ENCODE data around the gene LOXHD1.

The LOXHD1 gene

GRCh38 chr18:46466234-46467160, 190.5 kb downstream of the LOXHD1 start:
- H3K9me3 ChIP-seq (ENCODE audit: control insufficient read depth, insufficient read depth, low read length), result no peaks in the 10 kb centered on the region
- H3K4me3 ChIP-seq (ENCODE audit: low read depth, low read length), result no peak overlapping the region
- peak overlapping the region; percentile 64 for H3K27ac ChIP-seq (ENCODE audit: low read depth, low read length)
- H3K27me3 ChIP-seq (ENCODE audit: control insufficient read depth, insufficient read depth, low read length), result no peaks in the 10 kb centered on the region
- H3K36me3 ChIP-seq (ENCODE audit: control insufficient read depth, insufficient read depth, low read length), result no peaks in the 10 kb centered on the region
- H3K9ac ChIP-seq (ENCODE audit: low read depth, low read length), result no peak overlapping the region
- H3K4me1 ChIP-seq (ENCODE audit: control insufficient read depth, insufficient read depth, low read length), result peaks cover 15% of the 10 kb centered on the region; the same call in 1 of the 2 replicates

GRCh38 chr18:46464926-46465655, 191.9 kb downstream of the LOXHD1 start:
- Histone ChIP-seq H3K4me3 (ENCODE audit: low read depth, low read length) (no peak overlapping the region), H3K27ac (ENCODE audit: low read depth, low read length) (no peak overlapping the region), H3K27me3 (ENCODE audit: control insufficient read depth, insufficient read depth, low read length) (no peaks in the 10 kb centered on the region), H3K9ac (ENCODE audit: low read depth, low read length) (no peak overlapping the region), H3K9me3 (ENCODE audit: control insufficient read depth, insufficient read depth, low read length) (no peaks in the 10 kb centered on the region), H3K36me3 (ENCODE audit: control insufficient read depth, insufficient read depth, low read length) (no peaks in the 10 kb centered on the region), H3K4me1 (ENCODE audit: control insufficient read depth, insufficient read depth, low read length) (peaks cover 15% of the 10 kb centered on the region; the same call in 1 of the 2 replicates)

- peaks cover 26% of the 10 kb centered on the region for H3K4me1 ChIP-seq (ENCODE audit: control insufficient read depth, insufficient read depth, low read length)
- no peak overlapping the region for H3K27ac ChIP-seq (ENCODE audit: low read depth, low read length)
- H3K9me3 ChIP-seq (ENCODE audit: control insufficient read depth, insufficient read depth, low read length), result no peaks in the 10 kb centered on the region
- H3K27me3 ChIP-seq (ENCODE audit: control insufficient read depth, insufficient read depth, low read length), result no peaks in the 10 kb centered on the region
- no peaks in the 10 kb centered on the region for H3K36me3 ChIP-seq (ENCODE audit: control insufficient read depth, insufficient read depth, low read length)
- no peak overlapping the region for H3K4me3 ChIP-seq (ENCODE audit: low read depth, low read length)
- H3K9ac ChIP-seq (ENCODE audit: low read depth, low read length), result no peak overlapping the region
These were observed 194.5 kb downstream of the LOXHD1 start for GRCh38 chr18:46462523-46462922.

GRCh38 chr18:46461993-46462392, 195.0 kb downstream of the LOXHD1 start:
- no peak overlapping the region for H3K9ac ChIP-seq (ENCODE audit: low read depth, low read length)
- no peak overlapping the region for H3K27ac ChIP-seq (ENCODE audit: low read depth, low read length)
- no peak overlapping the region for H3K4me3 ChIP-seq (ENCODE audit: low read depth, low read length)
- H3K4me1 ChIP-seq (ENCODE audit: control insufficient read depth, insufficient read depth, low read length), result peaks cover 26% of the 10 kb centered on the region
- no peaks in the 10 kb centered on the region for H3K27me3 ChIP-seq (ENCODE audit: control insufficient read depth, insufficient read depth, low read length)
- H3K9me3 ChIP-seq (ENCODE audit: control insufficient read depth, insufficient read depth, low read length), result no peaks in the 10 kb centered on the region
- no peaks in the 10 kb centered on the region for H3K36me3 ChIP-seq (ENCODE audit: control insufficient read depth, insufficient read depth, low read length)

GRCh38 chr18:46460754-46461153, 196.3 kb downstream of the LOXHD1 start:
- H3K9me3 ChIP-seq (ENCODE audit: control insufficient read depth, insufficient read depth, low read length), result no peaks in the 10 kb centered on the region
- H3K4me3 ChIP-seq (ENCODE audit: low read depth, low read length), result no peak overlapping the region
- H3K27me3 ChIP-seq (ENCODE audit: control insufficient read depth, insufficient read depth, low read length), result no peaks in the 10 kb centered on the region
- H3K9ac ChIP-seq (ENCODE audit: low read depth, low read length), result no peak overlapping the region
- H3K36me3 ChIP-seq (ENCODE audit: control insufficient read depth, insufficient read depth, low read length), result no peaks in the 10 kb centered on the region
- peaks cover 16% of the 10 kb centered on the region for H3K4me1 ChIP-seq (ENCODE audit: control insufficient read depth, insufficient read depth, low read length)
- H3K27ac ChIP-seq (ENCODE audit: low read depth, low read length), result no peak overlapping the region

- H3K9me3 ChIP-seq (ENCODE audit: control insufficient read depth, insufficient read depth, low read length), result no peaks in the 10 kb centered on the region
- no peak overlapping the region for H3K27ac ChIP-seq (ENCODE audit: low read depth, low read length)
- H3K27me3 ChIP-seq (ENCODE audit: control insufficient read depth, insufficient read depth, low read length), result no peaks in the 10 kb centered on the region
- H3K9ac ChIP-seq (ENCODE audit: low read depth, low read length), result no peak overlapping the region
- no peaks in the 10 kb centered on the region for H3K36me3 ChIP-seq (ENCODE audit: control insufficient read depth, insufficient read depth, low read length)
- H3K4me1 ChIP-seq (ENCODE audit: control insufficient read depth, insufficient read depth, low read length), result peaks cover 16% of the 10 kb centered on the region
- no peak overlapping the region for H3K4me3 ChIP-seq (ENCODE audit: low read depth, low read length)
These were observed 197.1 kb downstream of the LOXHD1 start for GRCh38 chr18:46459789-46460455.

- no peak overlapping the region for H3K27ac ChIP-seq (ENCODE audit: low read depth, low read length)
- no peak overlapping the region for H3K4me3 ChIP-seq (ENCODE audit: low read depth, low read length)
- peaks cover 16% of the 10 kb centered on the region for H3K4me1 ChIP-seq (ENCODE audit: control insufficient read depth, insufficient read depth, low read length)
- no peaks in the 10 kb centered on the region for H3K27me3 ChIP-seq (ENCODE audit: control insufficient read depth, insufficient read depth, low read length)
- H3K9ac ChIP-seq (ENCODE audit: low read depth, low read length), result no peak overlapping the region
- H3K9me3 ChIP-seq (ENCODE audit: control insufficient read depth, insufficient read depth, low read length), result no peaks in the 10 kb centered on the region
- no peaks in the 10 kb centered on the region for H3K36me3 ChIP-seq (ENCODE audit: control insufficient read depth, insufficient read depth, low read length)
These were observed 198.5 kb downstream of the LOXHD1 start for GRCh38 chr18:46458472-46458871.

- H3K4me3 ChIP-seq (ENCODE audit: low read depth, low read length), result no peak overlapping the region
- peaks cover 16% of the 10 kb centered on the region for H3K4me1 ChIP-seq (ENCODE audit: control insufficient read depth, insufficient read depth, low read length)
- no peak overlapping the region for H3K27ac ChIP-seq (ENCODE audit: low read depth, low read length)
- peaks cover 2% of the 10 kb centered on the region; the same call in 1 of the 2 replicates for H3K9me3 ChIP-seq (ENCODE audit: control insufficient read depth, insufficient read depth, low read length)
- no peaks in the 10 kb centered on the region for H3K36me3 ChIP-seq (ENCODE audit: control insufficient read depth, insufficient read depth, low read length)
- H3K27me3 ChIP-seq (ENCODE audit: control insufficient read depth, insufficient read depth, low read length), result no peaks in the 10 kb centered on the region
- no peak overlapping the region for H3K9ac ChIP-seq (ENCODE audit: low read depth, low read length)
These were observed 200.3 kb downstream of the LOXHD1 start for GRCh38 chr18:46456691-46457090.

- H3K4me1 ChIP-seq (ENCODE audit: control insufficient read depth, insufficient read depth, low read length), result peaks cover 11% of the 10 kb centered on the region
- peaks cover 22% of the 10 kb centered on the region for H3K9me3 ChIP-seq (ENCODE audit: control insufficient read depth, insufficient read depth, low read length)
- H3K4me3 ChIP-seq (ENCODE audit: low read depth, low read length), result no peak overlapping the region
- no peak overlapping the region for H3K9ac ChIP-seq (ENCODE audit: low read depth, low read length)
- H3K27ac ChIP-seq (ENCODE audit: low read depth, low read length), result no peak overlapping the region
- no peaks in the 10 kb centered on the region for H3K27me3 ChIP-seq (ENCODE audit: control insufficient read depth, insufficient read depth, low read length)
- no peaks in the 10 kb centered on the region for H3K36me3 ChIP-seq (ENCODE audit: control insufficient read depth, insufficient read depth, low read length)
These were observed 204.2 kb downstream of the LOXHD1 start for GRCh38 chr18:46452820-46453219.

GRCh38 chr18:46449499-46449898, 207.5 kb downstream of the LOXHD1 start:
- peaks cover 22% of the 10 kb centered on the region for H3K9me3 ChIP-seq (ENCODE audit: control insufficient read depth, insufficient read depth, low read length)
- H3K9ac ChIP-seq (ENCODE audit: low read depth, low read length), result no peak overlapping the region
- H3K4me1 ChIP-seq (ENCODE audit: control insufficient read depth, insufficient read depth, low read length), result peaks cover 10% of the 10 kb centered on the region
- no peak overlapping the region for H3K4me3 ChIP-seq (ENCODE audit: low read depth, low read length)
- no peaks in the 10 kb centered on the region for H3K27me3 ChIP-seq (ENCODE audit: control insufficient read depth, insufficient read depth, low read length)
- no peaks in the 10 kb centered on the region for H3K36me3 ChIP-seq (ENCODE audit: control insufficient read depth, insufficient read depth, low read length)
- no peak overlapping the region for H3K27ac ChIP-seq (ENCODE audit: low read depth, low read length)

Data from HUES48 (cell line).